ENCODE measurements around the gene MN1.

Gene MN1

DNA sequence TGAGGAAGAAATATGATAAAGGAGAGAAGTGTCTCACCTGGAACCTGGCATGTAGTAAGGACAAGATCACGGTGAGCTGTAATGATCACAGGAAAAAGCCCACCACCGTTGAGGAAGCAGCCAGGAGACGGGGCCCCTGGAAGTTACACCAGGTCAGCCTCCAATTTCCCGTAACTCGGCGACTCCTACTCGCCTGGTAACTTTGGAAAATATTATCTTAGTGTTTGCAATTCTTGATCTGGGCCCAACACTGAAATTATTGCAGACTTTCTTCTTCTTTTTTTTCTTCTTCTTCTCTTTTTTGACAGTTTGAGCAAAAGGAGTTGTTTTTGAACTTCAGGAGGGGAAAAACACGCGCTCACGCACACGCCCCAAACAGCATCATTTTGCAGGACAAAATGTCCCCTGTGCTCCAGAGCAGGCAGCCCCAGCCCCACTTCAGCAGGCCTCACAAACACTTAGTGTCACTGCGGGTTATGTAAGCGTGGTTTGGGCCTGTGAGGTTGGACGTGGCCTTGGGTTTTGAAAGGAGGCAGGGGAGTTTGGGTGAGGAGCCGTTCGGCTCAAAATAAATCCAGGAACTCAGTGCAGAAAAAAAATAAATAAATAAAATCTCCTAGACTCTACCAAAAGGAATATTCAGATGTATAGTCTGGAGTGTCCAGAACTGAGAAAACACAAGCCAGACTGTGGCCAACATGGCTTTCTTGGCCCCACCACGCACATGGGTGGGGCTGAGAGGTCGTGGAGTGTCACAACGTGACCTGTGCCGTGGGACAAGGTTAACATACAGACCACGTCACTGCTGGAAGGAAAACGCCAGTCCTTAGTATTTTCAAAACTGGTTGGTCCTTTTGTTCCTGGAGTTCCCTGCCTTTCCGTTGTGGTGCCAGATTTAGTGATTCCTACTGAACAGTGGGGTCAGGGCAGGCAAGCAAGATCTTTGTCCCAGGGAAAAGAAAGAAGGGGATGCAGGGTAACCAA lies 26.3 kb upstream of the MN1 start:
- DNase-seq (ENCODE audit: low read depth in 2 of 2), result no peak

DNA sequence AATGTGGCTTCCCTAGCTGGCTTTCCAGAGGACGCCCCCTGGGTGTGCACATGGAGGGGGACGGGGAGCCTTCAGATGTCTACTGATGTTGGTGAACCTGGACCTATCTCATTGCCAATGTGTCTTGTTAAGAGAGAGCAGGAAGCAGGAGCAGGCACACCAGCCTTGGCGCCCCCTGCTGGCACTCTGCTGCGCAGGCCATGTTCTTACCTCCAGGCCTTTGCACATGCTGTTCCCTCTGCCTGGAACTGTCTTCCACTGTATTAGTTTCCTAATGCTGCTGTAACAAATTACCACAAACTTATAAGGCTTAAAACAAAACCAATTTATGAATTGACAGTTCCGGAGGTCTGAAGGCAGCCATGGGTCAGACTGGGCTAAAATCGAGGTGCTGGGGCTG lies 23.6 kb upstream of the MN1 start:
- no peak for DNase-seq (ENCODE audit: low read depth in 2 of 2)

DNA sequence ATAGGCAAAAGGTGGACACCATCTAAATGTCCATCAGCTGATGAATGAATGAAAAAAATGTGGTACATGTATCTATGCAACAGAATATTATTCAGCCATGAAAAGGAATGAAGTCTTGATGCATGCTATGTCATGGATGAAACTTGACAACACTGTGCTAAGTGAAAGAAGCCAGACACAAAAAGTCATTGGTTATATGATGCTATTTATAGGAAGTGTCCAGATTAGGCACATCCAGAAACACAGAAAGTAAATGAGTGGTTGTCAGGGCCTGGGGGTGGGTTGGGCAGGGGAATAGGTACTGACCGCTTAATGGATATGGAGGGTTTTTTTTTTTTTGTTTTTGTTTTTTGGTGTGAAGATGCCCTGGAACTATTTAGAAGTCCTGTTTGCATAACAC lies 21.7 kb upstream of the MN1 start:
- DNase-seq (ENCODE audit: low read depth in 2 of 2), result no peak

DNA sequence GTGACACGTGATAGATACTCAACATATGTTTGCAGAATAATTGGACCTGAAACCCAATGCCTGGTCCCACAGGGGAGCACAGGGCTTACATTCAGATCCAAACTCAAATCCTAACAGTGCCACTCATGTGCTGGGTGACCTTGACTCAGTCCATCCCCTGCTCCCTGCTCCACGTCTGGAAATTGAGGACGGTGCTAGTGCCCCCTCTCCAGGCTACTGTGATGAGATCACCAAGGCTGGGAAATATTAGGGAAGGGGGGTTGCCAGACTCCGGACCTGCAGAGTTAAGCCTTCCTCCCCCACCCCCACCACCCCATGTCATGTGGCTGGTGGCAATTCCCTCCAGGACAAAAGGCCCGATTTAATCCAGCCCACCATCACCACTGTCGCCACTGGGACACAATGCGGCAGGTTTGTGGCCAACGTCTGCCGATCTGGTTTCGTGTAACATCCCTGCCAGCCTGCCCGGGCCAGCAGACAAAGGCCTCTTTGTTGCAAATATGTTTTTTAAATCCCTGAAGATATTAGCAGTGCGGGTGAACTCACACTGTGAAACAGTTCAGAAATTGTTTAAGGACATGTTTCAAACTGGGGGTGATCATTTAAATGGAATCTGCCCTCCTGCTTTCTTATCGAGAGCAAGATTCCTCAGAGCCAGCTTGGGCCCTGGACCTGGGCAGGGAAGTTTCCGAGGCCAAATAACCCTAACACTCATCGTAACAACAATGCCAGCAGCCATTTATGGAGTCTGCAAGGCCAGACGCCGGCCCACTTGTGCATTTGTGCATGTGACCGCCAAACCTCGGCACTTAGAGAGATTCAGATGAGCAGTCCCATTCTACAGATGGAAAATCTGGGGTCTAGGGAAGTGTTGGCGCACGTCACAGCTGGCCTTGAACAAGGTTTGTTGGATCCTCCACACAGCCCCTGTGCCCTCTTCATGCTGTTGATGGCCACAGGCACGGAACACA lies 19.6 kb upstream of the MN1 start:
- DNase-seq (ENCODE audit: low read depth in 2 of 2), result no peak

DNA sequence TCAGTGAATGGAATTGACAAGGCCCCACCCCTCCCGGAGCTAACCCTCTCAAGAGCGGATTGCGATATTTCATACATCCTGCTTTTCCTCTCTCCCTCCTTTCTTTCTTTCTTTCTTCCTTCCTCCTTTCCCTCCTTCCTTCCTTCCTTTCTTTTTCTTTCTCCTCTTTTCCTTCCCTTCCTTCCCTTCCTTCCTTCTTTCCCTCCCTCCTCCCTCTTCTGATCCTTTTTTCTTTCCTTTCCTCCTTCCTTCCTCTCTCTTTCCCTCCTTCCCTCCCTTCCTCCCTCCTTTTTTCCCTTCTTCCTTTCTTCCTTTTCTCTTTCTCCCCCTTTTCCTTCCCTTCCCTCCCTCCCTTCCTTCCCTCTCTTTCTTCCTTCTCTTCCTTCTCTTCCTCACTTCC lies 15.0 kb upstream of the MN1 start:
- no peak for DNase-seq (ENCODE audit: low read depth in 2 of 2)

DNA sequence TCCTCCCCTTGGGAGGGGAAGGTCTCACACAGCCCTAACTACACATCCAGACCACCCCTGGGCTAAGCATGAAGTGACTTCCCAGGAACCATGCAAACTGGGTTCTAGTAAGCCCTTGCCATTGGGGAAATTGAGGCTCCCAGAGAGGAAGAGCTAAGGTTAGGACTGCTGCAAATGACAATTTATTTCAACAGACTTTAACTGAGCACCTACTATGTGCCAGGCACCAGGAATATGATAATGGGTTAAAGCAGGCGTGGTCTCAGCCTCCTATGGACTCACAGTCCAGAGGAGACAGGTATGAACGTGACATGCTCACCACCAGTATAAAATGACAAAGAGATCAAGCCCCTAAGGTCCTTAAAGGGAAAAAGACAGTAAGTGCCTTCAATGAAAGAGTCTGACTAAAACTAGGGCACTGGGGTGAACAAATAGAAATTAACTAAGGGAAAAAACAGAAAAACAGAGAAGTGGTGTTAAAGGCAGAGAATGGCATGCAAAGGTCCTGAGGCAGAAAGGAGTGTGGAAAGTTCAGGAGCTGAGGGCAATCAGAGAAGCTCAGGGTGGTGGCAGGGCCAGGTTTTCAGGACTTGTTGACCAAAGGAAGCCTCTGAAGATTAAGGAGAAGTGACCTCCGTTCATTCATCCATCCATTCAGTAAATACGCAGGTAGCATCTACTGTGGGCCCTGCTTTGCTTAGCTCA lies 14.4 kb upstream of the MN1 start:
- no peak for DNase-seq (ENCODE audit: low read depth in 2 of 2)

DNA sequence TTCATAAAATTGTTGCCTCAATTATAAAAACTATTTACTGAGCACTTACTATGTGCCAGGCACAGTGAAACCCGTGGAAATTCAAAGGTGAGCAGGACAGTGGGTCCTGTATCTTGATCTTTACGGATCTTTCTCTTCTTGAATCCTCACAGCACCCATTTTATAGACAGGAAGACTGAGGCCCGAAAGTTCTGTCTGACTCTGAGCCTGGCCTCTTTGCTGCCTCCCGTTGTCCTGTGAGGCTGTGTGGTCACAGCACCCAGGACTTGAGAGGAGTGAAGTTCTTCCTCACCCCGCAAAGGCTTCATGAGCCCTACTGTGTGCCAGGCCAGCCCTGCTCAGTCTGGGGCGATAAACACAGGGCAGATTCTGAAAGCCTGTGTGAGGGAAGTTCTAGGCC lies 13.4 kb upstream of the MN1 start:
- DNase-seq (ENCODE audit: low read depth in 2 of 2), result no peak

DNA sequence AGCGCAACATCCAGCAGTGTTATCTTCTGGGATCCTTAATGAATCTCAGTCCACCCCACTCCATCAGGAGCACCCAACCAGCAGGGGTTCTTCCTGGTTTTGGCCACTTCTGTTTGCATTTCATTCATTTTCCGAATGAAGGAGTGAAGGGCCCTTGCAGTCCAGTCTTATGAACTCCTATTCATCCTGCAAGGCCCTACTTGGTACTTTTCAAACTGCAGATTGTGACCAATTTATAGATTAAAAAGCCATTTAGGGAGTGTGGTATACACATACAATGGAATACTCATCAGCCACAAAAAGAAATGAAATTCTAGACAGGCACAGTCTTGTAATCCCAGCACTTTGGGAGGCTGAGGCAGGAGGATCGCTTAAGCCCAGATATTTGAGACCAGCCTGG lies 10.2 kb upstream of the MN1 start:
- no peak for DNase-seq (ENCODE audit: low read depth in 2 of 2)

DNA sequence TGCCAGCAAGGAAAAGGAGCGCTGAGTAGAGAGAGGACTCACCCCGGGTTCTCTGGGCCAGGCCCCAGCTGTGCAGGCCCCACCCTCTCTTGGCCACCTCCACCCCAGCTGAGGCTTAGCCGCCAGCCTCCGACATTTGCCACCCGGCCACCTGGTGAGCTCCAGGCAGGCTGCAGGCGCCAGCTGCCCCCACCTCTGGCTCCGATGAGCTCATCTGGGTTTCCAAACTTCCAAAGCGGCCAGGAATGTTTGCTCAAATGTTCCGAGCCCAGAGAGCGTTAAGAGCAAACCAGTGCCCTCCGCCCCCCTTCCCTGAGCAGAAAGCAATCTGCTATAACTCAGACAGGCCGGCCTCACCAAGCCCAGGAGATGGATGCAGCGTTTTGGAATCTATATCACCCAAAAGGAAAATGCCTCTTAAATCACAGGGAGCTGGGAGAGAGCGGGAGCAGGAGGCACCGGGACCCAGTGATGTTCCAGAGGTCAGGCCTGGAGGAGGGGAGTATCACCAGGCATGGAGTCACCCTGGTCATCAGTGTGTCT lies 9.1 kb upstream of the MN1 start:
- no peak for DNase-seq (ENCODE audit: low read depth in 2 of 2)

DNA sequence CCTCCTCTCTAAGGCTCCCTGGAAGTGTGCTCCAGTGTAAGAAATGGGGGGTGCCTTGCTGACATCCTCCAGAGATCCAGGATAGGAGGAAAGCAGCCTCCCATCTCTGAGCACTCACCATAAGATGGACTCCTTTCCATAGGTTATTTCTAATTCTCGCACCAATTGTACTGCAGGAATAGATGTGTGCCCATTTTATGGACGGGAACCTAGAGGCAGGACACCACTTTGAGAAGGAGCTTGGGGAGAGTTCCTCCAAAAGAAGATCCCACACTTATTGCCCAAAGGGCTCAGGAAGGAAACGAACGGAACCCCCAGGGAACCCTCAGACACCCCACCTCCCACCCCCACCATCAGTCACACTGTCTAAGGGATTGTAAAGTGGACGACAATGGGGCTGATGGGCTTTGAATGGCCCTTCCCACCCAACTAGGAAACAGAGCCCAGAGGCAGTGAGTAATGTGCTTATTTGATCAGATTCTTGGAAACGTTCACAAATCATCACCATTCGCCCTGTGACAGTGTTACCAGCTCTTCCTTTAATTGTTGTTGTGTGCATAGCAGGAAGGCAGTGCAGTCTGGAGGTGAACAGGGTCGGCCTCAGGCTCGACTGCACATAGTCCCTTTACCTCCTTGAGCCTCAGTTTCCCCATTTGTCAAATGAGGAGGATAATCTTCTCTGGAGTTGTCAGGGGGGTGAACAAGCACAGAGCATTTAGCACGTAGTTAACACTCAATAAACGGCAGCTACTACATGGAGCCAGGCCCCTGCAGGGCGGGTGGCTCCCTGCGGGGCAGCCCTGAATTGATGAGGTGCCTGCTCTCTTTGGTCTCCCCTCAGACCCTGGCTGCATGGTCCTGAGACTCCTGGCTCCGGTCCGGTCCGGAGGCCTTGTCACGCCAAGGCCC lies 8.4 kb upstream of the MN1 start:
- no peak for DNase-seq (ENCODE audit: low read depth in 2 of 2)

DNA sequence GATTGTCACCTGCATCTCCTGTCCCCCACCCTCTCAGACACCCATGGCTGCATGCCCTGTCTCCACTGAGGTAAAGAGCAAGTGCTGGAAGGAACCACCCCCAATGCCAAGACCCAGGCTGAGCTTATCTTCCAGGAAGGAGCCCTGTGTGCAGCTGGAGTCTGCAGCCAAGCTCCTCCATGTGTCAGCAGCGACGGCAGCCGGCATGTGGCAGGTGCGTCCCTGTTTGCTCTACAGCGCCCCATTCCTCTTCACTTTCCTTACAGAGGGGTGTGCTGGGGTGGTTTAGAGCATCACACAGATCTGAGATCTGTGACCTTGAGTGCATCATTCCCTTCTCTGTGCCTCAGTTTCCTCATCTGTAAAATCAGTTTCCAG lies 7.7 kb upstream of the MN1 start:
- no peak for DNase-seq (ENCODE audit: low read depth in 2 of 2)

DNA sequence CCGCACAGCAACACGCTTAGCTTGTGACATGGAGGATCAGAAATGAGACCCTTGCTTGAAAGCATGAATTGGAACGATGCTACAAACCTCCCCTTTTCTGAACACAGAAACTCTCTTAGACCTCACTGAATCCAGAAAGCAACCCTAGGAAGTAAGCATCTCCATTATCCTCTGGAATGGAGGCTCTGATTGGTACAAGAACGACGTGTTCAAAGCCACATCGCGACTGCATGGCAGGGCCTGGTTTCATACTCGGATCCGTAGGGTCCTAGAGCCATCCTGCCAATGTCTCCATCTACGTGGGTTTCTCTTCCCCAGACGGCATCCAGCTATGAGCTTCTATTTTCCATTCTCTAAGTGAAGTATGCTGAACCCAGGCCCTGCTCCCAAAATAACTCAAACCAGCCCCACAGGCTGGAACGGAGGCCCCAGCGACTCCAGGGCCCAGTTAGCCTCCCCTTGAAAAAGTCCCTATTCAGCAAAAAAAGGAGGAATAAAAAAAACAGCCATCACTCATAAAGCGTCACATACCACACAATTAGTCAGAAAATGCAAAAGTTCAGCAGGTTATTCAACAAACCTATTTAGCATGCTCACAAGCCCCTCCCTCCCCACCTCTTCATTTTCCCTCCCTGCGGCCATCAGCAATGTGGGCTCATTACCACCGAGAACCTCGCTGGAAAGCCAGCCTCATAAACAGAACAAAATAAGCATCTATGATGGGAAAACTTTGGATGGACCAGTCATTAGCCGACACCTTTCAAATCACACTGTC lies 7.1 kb upstream of the MN1 start:
- no peak for DNase-seq (ENCODE audit: low read depth in 2 of 2)

DNA sequence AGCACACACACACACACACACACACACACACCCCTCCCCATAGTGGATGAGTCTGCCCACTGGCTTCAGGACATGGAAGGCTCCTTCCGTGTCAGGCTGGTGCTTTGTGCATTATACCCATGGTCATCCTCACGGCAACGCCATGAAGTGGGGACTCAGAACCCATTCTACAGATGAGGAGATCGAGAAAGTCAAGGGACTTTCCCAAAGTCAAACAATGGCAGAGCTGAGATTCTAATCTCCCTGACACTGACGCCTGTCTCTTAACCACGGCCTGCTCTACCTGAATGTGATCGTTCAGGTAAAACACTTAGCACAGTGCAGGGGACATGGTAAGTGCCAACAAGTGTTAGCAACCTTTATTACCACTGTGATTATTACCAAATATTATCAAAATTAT lies 4.3 kb upstream of the MN1 start:
- DNase-seq (ENCODE audit: low read depth in 2 of 2), result no peak

DNA sequence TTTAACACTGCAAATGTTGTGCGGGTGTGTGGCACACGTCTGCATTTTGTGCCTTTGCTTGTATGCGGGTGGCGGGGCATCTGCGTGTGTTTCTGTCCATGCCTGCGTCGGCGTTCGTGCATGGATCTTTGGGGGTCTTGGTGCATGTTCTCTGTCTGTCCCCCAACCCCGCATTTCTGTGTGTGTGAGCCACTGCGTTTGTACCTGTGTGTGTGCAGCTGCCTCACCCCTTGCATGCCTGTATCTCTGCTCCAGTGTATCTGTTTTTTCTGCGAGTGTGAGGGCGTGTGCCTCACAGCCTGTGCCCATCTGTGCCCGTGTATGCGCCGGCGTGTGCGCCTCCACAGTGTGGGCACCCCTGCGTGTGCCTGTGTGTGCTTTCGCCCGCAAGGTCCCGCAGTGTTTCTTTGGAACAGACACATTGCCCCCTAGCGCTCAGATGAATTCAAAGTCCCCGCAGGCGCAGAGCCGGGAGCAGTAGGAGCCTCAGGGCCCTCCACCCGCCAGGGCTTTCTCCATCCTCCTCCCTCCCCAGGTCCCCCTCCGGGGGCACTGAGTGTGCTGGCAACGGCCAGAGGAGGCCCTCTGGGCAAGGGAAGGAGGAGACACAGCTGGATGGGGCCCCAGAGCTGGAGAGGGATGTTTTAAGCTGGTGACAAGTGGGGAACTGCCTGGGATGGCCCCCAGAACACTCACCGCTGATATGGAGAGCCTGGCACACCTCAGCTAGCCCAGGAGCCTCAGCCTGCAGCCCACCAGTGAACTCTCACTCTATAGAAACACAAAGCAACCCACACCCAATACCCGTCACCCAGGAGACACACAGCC lies 3.1 kb upstream of the MN1 start:
- peak in 1 of 2 donors; percentile 44 for DNase-seq (ENCODE audit: low read depth in 2 of 2)

DNA sequence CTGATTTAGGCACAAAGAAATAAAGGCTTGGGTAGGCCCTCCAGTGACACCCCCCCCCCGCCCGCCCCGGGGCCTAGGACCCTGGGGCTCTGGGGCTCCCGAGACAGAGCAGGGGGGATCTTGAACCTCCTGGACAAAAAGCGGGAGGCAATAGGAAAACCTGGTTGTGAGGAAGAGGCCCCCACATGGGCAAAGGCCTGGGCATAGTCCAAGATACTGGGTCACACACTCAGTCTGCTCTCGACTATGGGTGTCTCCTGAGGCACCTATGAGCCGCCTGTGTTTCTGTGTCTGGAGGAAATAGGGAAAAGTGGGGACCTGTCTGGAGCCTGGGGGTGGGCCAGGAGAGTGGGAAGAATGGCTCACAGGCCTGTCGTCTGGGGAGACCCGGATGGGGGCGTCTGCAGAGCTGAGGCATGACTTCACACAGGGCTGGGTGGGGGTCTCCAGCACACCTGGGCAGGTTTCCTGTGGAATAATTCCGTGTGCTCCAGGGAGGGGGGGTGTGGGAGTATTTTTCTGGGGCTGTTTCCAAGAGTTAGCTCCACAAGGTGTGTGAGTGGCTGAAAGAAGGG lies 2.4 kb upstream of the MN1 start:
- no peak for DNase-seq (ENCODE audit: low read depth in 2 of 2)

DNA sequence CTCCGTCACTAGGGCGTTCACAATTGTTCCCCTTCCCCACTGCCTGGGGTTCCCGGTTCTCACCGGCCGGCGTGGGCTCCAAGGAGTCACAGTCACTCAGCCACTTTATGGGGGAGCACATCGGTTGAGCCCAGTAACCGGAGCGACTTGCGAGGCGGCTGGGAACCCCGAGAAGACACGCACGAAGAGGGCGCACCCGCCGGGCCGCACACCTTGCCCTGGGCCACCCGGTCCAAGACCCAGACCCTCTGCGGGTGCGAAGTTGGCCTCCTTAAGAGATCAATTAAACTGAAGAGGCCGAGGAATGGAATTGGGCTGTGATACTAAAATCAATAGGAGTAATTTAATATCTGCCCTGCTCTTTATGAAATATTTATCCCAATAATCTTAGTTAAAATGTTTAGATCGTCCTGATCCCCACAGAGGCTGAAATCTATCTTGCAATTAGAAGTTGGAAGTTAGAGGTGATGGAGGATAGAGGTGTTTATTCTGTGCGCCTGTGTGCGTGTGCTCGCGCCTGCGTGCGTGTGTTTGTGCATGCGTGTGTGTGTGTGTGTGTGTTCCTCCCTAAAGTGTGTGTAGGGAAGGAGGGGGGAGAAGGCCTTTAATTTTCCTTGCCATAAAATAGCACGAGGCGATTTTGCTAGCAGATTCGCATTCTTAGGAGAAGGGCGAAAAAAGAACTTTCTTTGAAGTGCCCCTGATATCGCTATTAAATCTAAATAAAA lies 954 bp upstream of the MN1 start:
- no peak for DNase-seq (ENCODE audit: low read depth in 2 of 2)

DNA sequence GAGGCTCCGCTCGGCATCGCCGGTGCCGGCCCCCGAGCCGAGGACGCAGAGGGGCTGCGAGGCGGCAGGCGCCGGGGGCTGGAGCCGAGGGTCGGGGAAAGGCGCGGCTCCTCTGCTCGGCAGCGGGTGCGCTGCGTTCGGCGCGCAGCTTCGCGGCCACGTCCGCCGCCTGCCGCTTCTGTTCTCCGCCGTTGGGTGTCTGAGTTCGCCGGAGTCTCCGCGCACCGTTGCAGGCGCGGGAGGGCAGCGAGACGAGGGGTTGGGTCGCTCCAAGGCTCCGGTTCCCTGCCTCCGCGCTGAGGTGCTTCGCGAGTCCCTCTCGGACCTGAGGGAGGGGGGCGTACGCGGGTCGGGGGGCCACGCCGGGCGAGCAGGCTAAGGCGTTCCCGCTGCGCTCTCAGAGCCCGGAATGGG lies 347 bp downstream of the MN1 start:
- DNase-seq (ENCODE audit: low read depth in 2 of 2), result no peak

All from activated CD4-positive, alpha-beta T cell treated with anti-CD3 and anti-CD28 coated beads for 24 hours (primary cell).